Pancreas (tissue), 10 donors: ENCODE measurements around the gene GEMIN5. TPM values are rescaled to one million over a fixed set of nuclear protein-coding genes. Genes with fewer than 3 reads are reported as not detected.

ENCODE experiments used
- ATAC-seq, 4 donors: fragments of 200-7000 bp; cut with Tn5 transposase; one replicate each; pipeline versions ENCODE4 v1.8.0 to v1.9.1; 2020; ENCODE audit warnings: mild to moderate bottlenecking in 4 of 4, moderate library complexity in 4 of 4
- DNase-seq, 6 donors: peaks; one replicate each; pipeline ENCODE4 v3.0.0-alpha.2; 2020
- FAIRE-seq: peaks from 2 replicates; lab custom pipeline; 2012; peaks lifted over from hg19 to GRCh38; lab: Jason Lieb, UNC
- H3K27ac ChIP-seq, 4 donors: fragments of 200-600 bp; sonication (generic); 1 replicate in 3 of 4; 2 replicates in 1 of 4; pipeline versions ENCODE4 v1.5.0 to v1.8.0; 2020
- H3K27me3 ChIP-seq, 4 donors: fragments of 200-600 bp; one replicate each; pipeline ENCODE4 v1.8.0; 2021
- H3K36me3 ChIP-seq, 3 donors: fragments of 200-600 bp; sonication (generic) in 1 of 3; one replicate each; pipeline versions ENCODE4 v1.5.0 to v1.8.0; 2020 to 2021
- H3K4me1 ChIP-seq, 3 donors: fragments of 200-600 bp; one replicate each; pipeline ENCODE4 v1.8.0; 2021
- H3K4me3 ChIP-seq, 4 donors: fragments of 200-600 bp; sonication (generic) in 2 of 4; one replicate each; pipeline versions ENCODE4 v1.5.0 to v1.8.0; 2020 to 2021
- H3K9me3 ChIP-seq, 4 donors: fragments of 200-600 bp; one replicate each; pipeline ENCODE4 v1.8.0; 2021
- WGBS, 2 donors: extraction: QIAGEN DNeasy Blood & Tissue Kit; methylation state at CpG; one replicate each; pipeline ENCODE4 v1.1.7; 2013; 5-methylcytosine and 5-hydroxymethylcytosine counted together
- intact Hi-C, 3 donors: fragments of 100-400 bp; cut with DNase I; formaldehyde crosslinking; loops; one replicate each; pipeline versions ENCODE4 v1.11.1 to v1.14.2; 2022
- polyA plus RNA-seq, 2 donors: library from polyadenylated mRNA; stranded (reverse); fragments of 200-250 nt; gene quantifications; one replicate each; pipeline ENCODE4 v1.2.3, GENCODE V29; 2013
- total RNA-seq, 6 donors: library from RNA; stranded (reverse); fragmentation: NEBNext Ultra II Directional in 4 of 6; extraction: Animal tissue kit (Norgen Biotek cat#: 25700) in 4 of 6; gene quantifications; one replicate each; pipeline versions ENCODE4 v1.2.1 to v1.2.4, GENCODE V29; 2021 to 2023
- TF ChIP-seq, protein P1 (sequence below), 4 donors: fragments of 200-600 bp; sonication (generic) in 3 of 4; IDR thresholded peaks; one replicate each; pipeline versions ENCODE4 v1.5.0 to v1.8.0; 2021; ENCODE audit warnings: antibody characterized with exemption in 4 of 4
- donor health status: healthy with polysubstance abuse.
- donor health status: DM: no; HTN: no; CAD: no; lungs with moderate emphysema.
- donor health status: DM: no; HTN: no; CAD: no.
- donor health status: control.
- donor health status: control.
- donor health status: Bipolar disorder and iron deficiency.
- donor health status: DM: yes; HTN: yes; CAD: no.
- donor health status: DM: no; HTN: no; CAD: no.
- donor health status: DM: no; HTN: no; CAD: no.
- donor health status: DM: yes; HTN: yes; CAD: no.

GEMIN5 gene
- total and polyA plus RNA-seq, 8 donors = 1.7 to 7.3 (median 6.1) TPM

DNA sequence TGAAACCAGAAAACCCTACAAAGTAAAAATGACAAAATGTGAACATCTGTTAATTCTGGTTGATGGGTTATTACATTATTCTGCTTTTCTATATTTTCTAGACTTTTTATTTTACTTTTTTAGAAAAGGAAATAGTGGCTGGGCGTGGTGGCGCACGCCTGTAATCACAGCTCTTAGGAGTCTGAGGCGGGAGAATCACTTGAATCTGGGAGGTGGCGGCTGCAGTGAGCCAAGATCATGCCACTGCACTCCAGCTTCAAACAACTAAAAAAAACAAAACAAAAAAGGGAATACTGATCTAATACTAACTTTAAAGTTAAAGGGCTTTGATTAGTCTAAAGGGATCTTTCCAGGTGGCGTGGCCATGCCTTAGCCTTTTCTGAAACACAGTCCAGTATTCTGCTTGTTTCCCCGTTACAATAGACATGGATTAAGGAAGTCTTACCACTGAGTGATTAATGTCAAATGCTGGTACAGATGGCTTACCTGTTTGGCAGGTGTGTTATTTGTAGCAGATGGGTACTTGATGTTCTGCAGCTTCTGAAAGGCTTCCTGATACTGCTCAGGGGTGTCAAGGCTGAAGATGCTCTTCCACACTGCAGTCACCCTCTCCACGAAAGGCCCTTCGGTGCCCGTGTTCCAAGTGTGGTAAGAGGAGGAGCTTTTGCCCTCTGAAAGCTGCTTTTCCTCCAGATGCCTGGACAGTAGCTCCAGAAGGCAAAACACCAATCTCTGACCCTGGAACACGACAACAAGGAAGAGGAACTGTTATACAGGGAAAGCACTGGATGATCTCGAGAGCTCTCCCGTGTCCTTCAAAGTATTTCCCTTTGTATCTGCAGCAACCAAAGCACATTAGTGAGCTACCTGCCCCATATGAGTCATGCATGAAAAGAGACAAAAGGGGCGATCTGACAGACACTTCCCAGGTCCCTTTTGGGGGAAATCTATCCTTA, 42.1 kb downstream of the GEMIN5 start:
- no peak for ATAC-seq
- WGBS, 2 donors = 85 to 89% methylated on average over 14 of the region's 14 CpGs
- FAIRE-seq = no peak

DNA sequence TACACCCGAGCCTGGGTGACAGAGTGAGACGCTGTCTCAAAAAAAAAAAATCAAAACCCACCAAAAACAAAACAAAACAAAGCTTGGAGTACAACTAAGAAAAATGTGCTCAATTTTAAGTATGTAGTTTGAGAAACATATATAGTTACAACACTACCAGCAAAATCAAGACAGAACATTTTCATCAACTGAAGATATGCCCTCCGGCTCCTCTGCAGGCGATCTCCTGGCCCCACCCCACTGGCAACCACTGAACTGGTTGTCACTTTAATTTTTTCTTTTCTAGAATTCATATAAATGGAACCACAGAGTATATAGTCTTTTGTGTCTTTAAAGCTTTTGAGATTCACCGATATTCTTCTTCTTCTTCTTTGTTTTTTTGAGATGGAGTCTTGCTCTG, 44.6 kb downstream of the GEMIN5 start:
- no peaks in the 10 kb centered on the region for H3K4me1 ChIP-seq
- no peak overlapping the region for H3K4me3 ChIP-seq
- ATAC-seq (no peak), DNase-seq (no peak), FAIRE-seq (no peak)
- WGBS, 2 donors = 84 to 86% methylated on average over 5 of the region's 5 CpGs
- H3K36me3 ChIP-seq = peaks cover 0 to 62% (median 18%) of the 10 kb centered on the region in 3 donors
- H3K27me3 ChIP-seq = no peaks in the 10 kb centered on the region
- intact Hi-C loops = no loop called here
- no peak overlapping the region for H3K27ac ChIP-seq
- no peaks in the 10 kb centered on the region for H3K9me3 ChIP-seq
- TF ChIP-seq, protein P1, sequence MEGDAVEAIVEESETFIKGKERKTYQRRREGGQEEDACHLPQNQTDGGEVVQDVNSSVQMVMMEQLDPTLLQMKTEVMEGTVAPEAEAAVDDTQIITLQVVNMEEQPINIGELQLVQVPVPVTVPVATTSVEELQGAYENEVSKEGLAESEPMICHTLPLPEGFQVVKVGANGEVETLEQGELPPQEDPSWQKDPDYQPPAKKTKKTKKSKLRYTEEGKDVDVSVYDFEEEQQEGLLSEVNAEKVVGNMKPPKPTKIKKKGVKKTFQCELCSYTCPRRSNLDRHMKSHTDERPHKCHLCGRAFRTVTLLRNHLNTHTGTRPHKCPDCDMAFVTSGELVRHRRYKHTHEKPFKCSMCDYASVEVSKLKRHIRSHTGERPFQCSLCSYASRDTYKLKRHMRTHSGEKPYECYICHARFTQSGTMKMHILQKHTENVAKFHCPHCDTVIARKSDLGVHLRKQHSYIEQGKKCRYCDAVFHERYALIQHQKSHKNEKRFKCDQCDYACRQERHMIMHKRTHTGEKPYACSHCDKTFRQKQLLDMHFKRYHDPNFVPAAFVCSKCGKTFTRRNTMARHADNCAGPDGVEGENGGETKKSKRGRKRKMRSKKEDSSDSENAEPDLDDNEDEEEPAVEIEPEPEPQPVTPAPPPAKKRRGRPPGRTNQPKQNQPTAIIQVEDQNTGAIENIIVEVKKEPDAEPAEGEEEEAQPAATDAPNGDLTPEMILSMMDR (IDR thresholded peaks at IDR 0.05) = no peak

More for the DNA sequence above, 42.1 kb downstream of the GEMIN5 start:
- intact Hi-C loops = no loop called here
- Histone ChIP-seq H3K36me3 (peaks cover 0 to 52% (median 11%) of the 10 kb centered on the region in 3 donors), H3K27ac (no peak overlapping the region), H3K4me1 (no peaks in the 10 kb centered on the region), H3K9me3 (no peaks in the 10 kb centered on the region), H3K27me3 (no peaks in the 10 kb centered on the region), H3K4me3 (no peak overlapping the region)
- DNase-seq = no peak
- TF ChIP-seq, protein P1 (IDR thresholded peaks at IDR 0.05) = no peak

DNA sequence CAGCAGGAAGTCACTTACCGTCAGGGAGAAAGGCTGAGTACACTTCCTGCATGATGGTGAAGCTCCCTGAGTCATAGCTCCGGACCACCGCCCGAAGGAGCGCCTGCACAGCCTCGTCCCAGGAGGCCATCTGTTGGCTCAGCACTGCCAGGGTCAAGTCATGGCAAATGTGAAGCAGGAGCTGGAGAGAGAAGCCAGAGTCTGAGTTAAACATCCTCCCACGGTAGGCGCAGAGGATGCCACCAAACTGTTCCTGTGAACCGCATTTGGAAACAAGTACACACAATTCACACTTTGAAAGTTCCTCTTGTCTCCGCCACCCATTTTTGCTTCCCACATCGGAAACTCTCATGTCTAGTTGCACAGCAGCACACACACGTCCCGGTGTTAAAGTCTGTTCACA, 45.6 kb downstream of the GEMIN5 start:
- DNase-seq (no peak), FAIRE-seq (no peak), ATAC-seq (no peak)
- Histone ChIP-seq H3K4me1 (no peaks in the 10 kb centered on the region), H3K27me3 (no peaks in the 10 kb centered on the region), H3K9me3 (no peaks in the 10 kb centered on the region), H3K27ac (no peak overlapping the region), H3K36me3 (peaks cover 0 to 68% (median 25%) of the 10 kb centered on the region in 3 donors), H3K4me3 (no peak overlapping the region)
- TF ChIP-seq, protein P1 (IDR thresholded peaks at IDR 0.05) = no peak
- intact Hi-C loops = no loop called here
- 85 to 91% methylated on average over 13 of the region's 13 CpGs for WGBS, 2 donors

DNA sequence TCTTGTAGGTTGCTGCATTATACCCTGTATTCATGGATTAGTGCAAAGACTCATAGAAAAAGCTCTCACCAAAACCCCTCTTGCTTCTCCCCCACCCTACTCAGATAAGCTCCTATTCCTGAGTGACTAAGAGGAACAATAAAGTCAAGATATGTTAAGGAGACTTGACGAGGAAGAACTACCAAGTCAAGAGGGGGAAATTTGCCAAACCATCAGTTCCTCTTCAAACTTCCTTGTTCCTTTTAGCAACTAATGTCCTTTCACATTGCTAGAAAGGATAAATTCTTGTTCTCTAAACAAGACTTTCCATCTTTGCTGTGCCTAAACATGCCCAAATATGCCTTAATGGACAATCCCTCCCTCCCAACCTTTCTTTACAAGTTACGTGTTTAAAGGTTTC, 52.6 kb downstream of the GEMIN5 start:
- 93 to 96% methylated on average over 2 of the region's 2 CpGs for WGBS, 2 donors
- Histone ChIP-seq H3K27me3 (no peaks in the 10 kb centered on the region), H3K36me3 (peaks cover 0 to 43% (median 34%) of the 10 kb centered on the region in 3 donors), H3K9me3 (no peaks in the 10 kb centered on the region), H3K4me3 (no peak overlapping the region), H3K27ac (no peak overlapping the region), H3K4me1 (no peaks in the 10 kb centered on the region)
- TF ChIP-seq, protein P1 (IDR thresholded peaks at IDR 0.05) = no peak
- ATAC-seq (no peak), FAIRE-seq (no peak), DNase-seq (no peak)
- intact Hi-C loops = no loop called here

DNA sequence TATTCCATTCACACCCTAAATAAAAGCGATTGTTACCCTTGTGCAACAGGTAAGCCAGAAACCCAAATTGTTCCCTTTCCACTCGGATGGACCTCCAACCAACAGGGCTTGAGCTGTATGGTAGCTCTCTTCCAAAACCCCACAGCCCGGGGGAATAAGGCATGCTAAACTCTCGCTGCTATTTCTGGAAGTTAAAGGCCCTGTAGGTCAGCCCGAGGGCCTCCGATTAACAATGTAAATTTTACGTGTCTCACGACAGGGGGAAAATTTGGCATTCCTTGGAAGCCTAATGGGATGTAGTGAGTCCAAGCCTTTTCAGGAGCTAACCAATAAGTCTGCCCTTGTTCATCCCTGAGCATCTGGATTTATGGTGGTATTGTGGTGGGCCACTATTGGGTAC, 53.6 kb downstream of the GEMIN5 start:
- intact Hi-C loops = no loop called here
- FAIRE-seq (no peak), ATAC-seq (no peak), DNase-seq (no peak)
- Histone ChIP-seq H3K36me3 (peaks cover 0 to 36% (median 27%) of the 10 kb centered on the region in 3 donors), H3K4me3 (no peak overlapping the region), H3K27me3 (no peaks in the 10 kb centered on the region), H3K9me3 (no peaks in the 10 kb centered on the region), H3K4me1 (no peaks in the 10 kb centered on the region), H3K27ac (no peak overlapping the region)
- 96 to 97% methylated on average over 8 of the region's 8 CpGs for WGBS, 2 donors
- TF ChIP-seq, protein P1 (IDR thresholded peaks at IDR 0.05) = no peak
